Left renal pelvis (tissue), 4 donors: Measurements from ENCODE around the gene RAD51B. TPM values are rescaled to one million over a fixed set of nuclear protein-coding genes. Genes with fewer than 3 reads are reported as not detected.

Source experiments
- DNase-seq, 4 donors: peaks; one replicate each; pipeline ENCODE4 v3.0.0-alpha.2; 2013; ENCODE audit warnings: low read depth in 4 of 4, low spot score in 3 of 4
- polyA plus RNA-seq, 4 donors: library from polyadenylated mRNA; unstranded; fragments of 120-200 nt; gene quantifications; one replicate each; pipeline ENCODE4 v1.2.1, GENCODE V29; 2013; ENCODE audit not compliant: insufficient read length in 4 of 4

The RAD51B gene
- polyA plus RNA-seq, 4 donors = 9.4 to 12.6 (median 11.6) TPM

DNA sequence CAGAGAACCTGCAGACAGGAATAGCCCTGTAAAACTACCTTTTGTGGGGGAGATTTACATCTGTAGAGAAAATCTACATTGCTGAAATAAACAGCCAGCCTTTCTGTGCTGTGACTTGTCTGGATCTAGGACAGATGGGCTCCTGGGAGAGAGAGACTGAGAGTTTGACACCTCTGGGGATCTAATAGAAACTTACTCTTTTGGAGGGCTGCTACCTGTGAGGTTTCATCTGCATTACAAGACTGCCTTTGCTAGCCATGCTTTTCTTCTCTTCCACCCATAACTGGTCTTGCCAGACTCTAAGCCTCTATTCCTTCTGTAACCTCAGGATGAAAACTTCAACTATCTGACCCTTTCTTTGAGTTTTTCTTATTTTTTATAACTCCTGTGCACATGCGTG lies 520.7 kb downstream of the RAD51B start:
- no peak for DNase-seq

DNA sequence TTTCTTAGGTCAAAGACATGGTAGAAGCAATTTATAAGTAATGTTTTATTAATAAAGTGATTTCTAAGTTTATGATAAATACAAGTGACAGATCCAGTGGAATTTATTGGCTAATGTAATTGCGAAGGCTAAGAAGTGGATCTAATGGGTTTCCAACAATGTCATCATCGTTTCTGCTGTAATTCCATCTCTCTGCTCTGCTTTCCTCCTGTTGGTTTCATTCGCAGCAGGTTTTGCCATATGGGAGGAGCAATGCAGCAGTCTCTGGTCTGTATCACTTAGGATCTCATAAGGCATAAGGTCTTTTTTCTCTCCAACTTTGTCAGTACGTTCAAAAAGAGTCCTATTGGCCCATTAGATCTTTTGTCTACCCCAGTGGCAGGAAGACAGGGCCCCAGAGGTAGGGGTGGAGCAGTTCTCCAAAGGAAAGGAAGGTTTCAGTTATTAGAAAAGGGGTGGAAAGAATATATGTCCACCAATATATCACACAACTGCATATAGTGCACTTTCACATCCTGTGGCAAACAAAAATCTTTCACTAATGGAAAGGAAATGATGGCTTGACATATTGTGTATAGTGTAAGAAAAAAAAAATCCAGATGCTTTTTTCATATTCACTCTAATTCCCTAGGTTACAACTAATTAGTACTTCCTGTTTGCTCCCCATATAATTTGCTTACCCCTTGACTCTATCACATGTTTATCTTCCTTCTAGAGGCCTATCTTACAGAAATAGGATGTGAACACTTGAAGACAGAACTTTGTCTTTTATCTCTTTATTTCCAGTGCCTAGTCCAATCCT lies 522.0 kb downstream of the RAD51B start:
- no peak for DNase-seq

DNA sequence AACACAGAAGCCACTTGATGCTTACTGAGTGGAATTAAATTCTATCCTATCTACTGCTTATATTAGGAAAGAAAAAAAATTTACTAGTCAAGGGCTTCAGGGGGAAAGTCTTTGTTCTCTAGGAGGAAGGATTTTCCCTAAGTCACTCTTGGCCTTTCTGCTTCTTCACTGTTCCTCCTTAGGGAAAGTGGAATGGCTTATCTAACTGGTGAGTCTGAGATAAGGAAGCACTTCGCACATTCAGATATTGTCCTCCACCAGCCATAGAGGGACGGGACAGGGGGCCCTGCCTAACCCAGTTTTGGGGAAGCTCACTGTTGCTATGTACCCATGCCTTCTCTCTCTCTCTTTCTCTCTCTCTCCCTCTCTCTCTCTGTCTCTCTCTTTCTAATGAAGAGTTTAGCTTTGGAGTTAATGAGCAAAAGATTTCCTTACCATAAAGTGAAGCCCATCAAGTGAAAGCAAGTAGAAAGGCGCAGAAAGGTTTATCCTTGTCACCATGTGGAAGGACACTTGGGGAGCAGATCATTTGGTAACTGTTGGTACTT lies 522.7 kb downstream of the RAD51B start:
- DNase-seq = no peak

DNA sequence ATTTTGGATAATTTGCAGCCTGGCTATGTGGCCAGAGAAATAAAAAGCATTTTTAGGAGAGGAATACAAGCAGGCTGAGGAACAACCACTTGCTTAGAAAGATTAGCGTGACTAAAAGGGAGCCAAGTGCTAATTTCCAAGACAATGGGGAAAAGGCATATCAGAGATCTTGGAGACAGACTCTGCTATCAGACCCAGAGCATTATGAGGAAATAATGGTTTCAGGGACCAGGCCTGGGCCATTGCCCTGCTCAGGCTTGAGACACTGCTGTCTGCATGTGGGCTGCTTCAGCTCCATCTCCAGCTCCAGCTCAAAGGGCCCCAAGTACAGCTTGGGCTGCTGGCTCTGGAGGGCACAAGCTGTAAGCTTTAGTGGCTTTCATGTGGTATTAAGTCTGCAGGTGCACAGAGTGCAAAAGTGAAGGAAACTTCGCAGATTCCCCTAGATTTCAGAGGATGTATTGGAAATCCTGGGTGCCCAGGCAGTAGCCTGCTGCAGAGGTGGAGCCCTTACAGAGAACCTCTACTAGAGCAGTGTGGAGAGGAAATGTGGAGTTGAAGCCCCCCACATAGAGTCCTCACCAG lies 524.0 kb downstream of the RAD51B start:
- no peak for DNase-seq

DNA sequence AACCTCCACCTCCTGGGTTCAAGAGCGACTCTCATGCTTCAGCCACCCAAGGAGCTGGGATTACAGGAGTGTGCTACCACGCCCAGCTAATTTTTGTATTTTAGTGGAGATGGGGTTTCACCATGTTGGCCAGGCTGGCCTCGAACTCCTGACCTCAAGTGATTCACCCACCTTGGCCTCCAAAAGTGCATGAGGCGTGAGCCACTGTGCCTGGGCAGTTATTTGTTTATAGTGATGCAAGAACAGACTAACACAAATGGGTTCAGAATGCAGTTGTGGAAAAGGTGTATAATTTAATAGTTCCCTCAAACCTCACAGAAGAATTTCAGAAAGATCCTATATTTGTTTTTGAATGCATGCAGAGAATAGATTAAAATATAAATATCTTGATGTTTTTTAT lies 526.2 kb downstream of the RAD51B start:
- DNase-seq = no peak

DNA sequence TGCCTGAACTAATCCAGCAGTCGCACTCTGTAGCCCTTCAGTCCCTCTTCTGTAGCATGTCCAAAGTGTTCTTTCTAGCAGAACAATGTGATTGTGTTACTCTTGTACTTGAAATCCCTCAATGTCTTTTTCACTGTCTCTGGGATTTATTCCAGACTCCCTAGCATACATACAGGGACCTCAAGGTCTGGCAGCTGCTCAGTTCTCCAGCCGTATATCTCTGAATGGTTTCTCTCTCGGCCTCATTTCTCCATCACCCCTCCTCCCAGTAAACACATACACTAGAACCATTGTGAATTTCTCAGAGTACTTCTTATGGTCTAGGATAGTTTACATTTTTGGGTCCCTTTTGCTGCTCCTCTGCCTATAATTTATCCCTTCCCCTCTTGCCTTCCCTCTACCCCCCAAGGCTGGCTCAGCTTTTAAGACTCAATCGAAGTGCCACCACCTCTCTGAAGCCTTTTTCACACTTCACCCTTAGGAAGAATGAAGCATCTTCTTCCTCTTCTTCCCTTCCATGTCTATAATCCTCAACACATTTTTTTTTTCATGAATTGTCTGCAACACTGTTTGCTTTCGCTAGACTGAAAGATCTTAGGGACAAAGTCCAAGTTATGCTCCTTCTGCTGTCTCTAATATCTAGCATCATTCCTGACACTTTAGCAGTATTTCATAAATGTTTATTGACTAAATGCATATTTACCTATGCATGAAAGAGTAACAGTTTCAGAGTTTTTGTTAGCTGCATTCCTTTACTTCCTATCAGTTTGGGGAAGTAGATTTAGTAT lies 527.2 kb downstream of the RAD51B start:
- DNase-seq = no peak

DNA sequence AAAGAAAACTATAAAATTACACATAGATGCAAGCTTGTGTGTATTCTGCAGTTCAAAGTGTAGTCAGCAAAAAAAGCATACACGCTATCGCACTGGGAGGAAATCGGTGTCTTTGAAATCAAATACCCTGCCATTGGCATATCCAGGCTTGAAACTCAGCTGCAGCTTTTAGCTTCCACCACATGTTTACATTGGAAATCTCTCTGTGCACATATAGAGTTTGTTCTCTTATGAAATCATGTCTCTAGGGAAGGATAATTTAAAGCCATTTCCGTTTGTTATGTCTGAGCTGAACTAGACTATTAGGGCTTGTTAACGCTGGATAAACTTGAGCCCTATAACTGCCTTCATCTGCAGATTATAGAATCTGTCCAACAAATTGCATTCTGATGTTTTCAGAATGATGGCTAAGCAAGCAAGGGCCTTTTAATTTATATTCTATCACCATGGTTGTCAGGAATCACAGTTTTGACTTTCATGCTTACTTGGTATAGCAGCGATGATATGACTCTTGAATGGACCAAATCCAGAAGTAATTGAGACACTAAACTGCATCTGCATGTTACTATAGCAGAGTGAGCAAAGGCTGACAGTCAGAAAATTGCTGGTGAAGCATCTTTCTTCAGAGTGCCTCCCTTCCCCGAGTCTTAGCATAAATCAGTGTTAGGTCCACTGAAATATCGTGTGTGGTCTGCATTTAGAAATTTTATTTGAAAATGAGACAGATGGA lies 530.5 kb downstream of the RAD51B start:
- peak in 3 of 4 donors; percentile 58 to 66 (median 59) for DNase-seq

DNA sequence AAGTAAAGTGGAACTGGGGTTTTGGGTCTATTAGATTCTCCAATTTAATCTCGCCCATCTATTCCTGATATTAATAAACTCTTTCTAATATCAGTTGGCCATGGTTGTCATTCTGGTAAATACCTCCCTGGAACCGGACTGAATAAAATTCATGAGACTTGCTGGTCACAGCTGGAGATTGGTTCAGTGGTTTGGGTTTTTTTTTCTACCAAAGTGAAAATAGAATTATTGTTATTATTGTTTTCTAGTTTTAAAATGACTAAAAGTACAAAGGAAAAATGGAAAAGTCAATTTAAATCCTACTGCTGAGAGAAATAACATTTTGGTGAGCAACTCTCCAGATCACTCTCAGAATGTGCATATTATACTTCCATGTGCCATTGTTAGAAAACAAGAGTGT lies 535.8 kb downstream of the RAD51B start:
- DNase-seq = no peak

DNA sequence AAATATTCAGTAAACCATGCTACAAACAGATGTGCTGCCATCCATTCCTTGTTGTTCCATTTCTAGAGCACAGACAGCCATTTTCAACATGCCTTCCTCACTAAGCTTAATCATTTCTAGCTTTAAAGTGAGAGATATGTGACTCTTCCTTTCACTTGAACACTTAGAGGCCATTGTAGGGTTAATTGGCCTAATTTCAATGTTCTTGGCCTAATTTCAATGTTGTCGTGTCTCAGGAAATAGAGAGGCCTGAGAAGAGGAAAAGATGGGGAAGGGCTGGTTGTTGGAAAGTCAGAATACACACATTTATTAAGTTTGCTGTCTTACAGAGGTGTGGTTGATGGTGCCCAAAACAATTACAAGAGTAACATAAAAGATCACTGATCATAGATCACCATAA lies 538.2 kb downstream of the RAD51B start:
- no peak for DNase-seq

DNA sequence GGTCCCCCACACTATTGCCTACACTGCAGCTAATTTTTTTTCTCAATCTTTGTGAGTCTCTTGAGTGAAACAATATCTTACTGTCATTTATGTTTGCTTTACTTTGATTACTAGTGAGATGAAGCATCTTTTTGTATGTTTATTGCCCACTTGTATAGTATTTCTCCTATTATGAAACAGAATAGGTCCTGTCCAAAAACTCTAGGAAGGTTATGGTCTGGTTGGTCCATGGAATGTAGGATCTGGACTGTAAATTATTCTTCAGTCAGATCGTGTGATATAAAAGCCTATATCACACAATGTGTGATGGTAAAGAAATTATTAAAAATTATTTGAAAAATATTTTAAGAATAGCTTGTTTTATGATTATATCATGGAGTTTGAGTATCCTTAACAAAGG lies 538.9 kb downstream of the RAD51B start:
- DNase-seq = no peak

DNA sequence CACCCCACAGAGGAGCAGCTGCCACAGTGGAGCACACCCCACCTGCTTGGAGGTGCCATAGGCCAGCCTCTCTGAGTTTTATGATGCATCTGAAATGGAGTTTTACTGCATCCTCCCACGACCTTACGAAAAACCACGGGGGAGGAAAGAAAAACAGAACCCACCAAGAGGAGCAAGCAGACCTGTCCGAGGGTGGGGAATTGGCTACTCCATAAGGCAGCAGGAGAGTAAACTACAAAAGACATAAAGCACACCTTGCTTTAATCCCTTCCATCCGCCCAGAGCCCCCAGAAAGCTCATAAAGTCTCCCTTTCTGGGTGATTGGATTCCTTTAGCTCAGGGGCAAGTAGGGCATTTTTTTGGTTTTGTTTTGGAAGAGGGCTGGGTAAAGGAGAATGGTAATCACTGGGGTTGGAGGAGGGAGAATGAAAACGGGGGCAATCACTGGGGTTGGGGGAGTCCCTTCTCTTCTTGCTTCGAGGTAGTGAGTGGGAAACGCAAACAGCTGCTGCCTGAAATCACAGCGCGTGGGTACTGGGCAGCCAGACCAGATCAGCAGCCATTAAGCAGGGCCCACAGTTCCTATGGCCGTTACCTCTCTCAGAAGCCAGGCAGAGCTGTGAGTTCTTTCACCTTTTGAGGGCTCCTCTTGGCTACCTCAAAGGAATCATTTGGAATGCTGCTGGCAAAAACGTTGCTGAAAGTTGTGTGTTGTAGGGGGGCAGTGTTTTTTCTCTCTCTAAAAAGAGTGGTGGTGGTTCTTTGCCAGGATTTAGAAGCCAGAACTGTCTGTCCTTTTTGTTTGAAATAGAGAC lies 539.6 kb downstream of the RAD51B start:
- peak in 1 of 4 donors; percentile 51 for DNase-seq

DNA sequence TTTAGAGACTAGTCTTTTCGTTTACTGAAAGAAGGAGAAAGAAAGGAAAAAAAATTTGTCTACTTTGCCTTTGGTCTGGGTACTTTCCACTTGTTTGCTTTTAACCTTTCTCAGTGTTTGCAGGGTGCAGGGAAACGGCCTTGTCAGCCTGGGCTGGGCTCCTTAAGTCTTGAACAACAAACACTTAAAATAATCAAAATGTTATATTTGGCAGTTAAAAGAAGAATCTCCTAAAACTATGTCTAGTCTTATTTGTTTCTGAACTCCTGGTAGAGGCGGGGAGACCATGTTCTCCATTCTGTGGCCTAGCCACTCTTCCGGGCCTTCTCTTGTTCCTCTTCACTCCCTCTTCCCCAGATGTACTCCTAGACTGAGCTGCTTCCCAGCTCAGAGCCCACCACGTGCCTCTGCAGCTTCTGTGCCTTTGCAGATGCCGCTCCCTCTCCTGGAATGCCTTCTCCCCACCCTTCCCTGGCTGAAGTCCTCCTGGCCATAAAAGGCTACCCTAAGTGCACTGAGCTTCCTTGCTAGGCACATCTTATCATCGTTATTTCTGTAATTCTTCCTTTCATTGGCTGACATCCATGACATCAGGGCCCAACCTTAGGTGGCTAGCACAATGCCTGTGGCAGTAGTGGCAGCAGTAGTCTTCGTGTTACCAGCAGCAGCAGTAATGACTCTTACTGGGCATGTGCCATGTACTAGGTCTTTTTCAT lies 540.4 kb downstream of the RAD51B start:
- DNase-seq = no peak

DNA sequence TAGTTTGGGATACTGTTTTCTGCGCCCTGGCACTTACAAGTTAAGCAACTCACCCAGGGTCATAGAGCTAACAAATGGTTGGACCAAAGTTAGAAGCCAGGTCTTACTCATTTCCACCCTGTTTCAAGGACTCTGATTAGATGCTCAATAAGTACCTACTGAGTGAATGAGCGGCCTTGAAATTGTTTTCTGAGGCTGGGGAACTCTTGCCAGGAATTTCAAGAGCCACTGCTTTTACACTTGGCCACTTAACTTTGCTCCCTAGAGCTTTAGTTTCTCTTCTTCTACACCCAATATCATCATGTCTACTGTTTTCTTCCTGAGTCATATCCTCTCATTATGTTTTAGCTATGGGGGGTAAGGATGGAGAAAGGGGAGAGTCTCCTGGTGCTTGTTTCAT lies 541.7 kb downstream of the RAD51B start:
- DNase-seq = no peak

DNA sequence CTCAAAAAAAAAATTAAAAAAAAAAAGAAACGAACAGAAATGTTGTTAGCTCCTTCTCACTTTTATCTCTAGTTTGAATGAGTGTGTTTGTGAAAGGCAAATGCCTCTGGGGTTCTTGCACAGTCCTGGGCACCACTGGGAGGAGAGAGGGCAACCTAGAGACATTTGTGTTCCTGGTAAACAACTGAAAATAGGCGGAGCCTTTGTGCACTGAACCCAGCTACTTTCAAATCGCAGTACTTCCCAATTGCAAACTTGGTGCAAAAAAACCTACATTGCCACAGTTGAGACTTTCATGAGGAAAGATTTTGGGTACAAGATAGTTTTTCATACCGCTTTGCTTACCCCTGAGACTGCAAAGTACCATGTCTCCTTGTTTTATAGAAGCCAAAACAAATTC lies 543.3 kb downstream of the RAD51B start:
- DNase-seq = no peak

DNA sequence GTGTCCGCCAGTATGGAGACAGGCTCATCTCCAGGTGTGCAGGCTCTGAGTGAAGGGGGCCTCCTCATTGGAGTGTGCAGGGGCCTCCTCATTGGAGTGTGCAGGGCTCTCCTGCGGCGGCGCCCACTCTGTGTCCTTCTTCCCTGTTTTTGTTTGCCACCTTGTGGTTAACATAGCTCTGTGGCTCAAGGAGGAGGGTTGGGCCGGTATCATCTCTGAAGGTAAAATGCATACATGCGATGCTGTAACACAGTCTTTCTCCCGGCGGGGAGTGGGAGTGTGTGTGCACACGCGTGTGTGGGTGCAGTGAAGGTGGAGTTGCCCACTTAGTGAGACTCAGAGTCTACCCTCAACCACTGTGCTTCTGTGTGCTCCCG lies 543.9 kb downstream of the RAD51B start:
- no peak for DNase-seq

DNA sequence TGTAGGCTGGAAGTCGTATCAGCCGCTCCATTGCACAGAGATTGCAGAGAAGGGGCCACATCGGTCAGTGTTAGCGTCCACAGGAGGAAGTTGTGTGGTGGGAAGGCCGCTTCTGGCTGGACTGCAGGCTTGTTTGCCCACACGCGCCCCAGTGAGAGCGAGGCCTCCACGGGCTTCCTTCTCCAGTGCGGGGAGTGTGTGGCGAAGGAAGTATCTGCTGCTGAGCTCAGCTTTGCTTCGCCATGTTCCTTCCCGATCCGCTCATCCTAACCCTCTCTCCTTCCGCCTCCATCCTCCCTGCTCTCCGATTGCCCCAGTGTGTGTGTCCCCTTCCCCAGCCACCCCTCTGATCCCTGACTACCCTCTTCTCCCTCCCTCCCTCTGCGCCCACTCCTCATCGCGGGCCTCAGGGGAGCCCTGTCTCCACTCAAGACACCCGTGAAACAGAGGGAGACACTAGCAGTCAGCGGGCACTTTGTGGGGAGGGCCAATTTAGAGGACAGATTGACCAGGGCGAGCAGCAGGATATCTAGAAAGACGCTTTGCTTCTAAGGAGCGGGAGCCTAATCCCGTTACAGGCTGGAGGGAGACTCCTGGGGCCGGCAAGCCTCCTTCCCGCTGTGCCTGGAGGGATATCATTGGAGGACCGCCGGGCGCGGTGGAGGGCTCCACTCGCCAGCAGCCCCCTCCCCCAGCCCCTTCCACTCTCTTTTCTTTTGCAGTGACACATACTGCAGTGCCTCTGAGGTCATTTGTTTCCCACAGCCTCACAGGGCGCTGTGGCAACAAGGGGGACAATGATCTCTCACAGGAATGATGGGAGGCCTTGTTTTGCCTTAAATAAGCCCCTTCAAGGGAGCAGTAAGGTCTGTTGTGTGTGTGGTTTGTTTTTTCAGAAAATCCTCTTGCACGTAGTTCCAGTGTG lies 544.5 kb downstream of the RAD51B start:
- DNase-seq = peak in 2 of 4 donors; percentile 60 to 72

DNA sequence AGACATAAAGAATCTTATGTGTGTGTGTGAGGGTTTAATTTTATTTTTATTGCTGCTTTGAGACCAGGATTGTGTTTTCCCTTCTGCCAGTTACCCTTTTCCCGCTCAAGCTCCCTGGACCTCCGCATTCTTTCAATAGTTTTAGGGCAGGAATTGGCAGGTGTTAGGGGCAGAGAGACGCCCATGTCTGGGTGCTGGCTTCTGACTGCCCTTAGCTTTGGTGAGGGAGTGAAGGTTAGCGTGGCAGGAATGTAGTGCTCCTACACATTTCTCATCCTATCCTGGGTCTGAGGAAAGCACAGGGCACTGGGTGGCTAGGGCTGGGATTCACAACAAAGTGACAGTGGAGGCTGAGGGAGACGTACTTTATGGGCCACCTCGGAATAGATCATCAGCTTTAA lies 545.2 kb downstream of the RAD51B start:
- DNase-seq = no peak

DNA sequence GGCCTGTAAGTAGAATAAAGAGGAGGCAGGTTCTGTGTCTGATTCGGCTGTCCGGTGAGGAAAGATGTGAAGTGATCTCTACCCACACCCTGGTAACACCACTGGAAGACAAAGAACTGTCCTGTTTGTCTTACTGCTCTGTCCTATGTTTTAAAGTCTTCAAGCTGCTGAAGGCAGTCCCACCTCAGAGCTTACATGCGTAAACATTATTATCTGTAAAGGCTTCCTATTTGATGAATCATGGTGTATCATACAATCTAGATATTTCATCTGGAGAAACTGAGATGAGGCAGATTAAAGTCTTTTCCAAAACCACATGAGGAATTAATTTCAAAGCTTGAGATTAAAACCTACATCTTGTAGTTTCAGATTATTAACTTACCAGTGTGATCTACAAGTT lies 545.6 kb downstream of the RAD51B start:
- no peak for DNase-seq
